ENCODE measurements around the gene DGKA.
"Not testable (repeated sequence)": the region's sequence is repeated elsewhere in the genome, so short reads cannot be mapped to it uniquely, and the experiment has no call there.

Gene DGKA

GRCh38 chr12:55930771-55931316, at the start of gene DGKA:
Gene DGKA, plus strand, starts transcription at chr12:55931162. Its CDS starts 5,342 bp downstream, at chr12:55936504.
- DNase-seq (ENCODE audit: low read depth in 2 of 2): peak in 1 of 2 donors; percentile 56

- no peak for DNase-seq (ENCODE audit: low read depth in 2 of 2)
Measured at GRCh38 chr12:55885113-55885512, 45.8 kb upstream of the DGKA start.

GRCh38 chr12:55891310-55891709, 39.7 kb upstream of the DGKA start:
- DNase-seq (ENCODE audit: low read depth in 2 of 2): no peak

GRCh38 chr12:55893723-55894122, 37.2 kb upstream of the DGKA start:
- DNase-seq (ENCODE audit: low read depth in 2 of 2): no peak

GRCh38 chr12:55899082-55899481, 31.9 kb upstream of the DGKA start:
- no peak for DNase-seq (ENCODE audit: low read depth in 2 of 2)

GRCh38 chr12:55901881-55902490, 29.0 kb upstream of the DGKA start:
- no peak for DNase-seq (ENCODE audit: low read depth in 2 of 2)

GRCh38 chr12:55906056-55906455, 24.9 kb upstream of the DGKA start:
- DNase-seq (ENCODE audit: low read depth in 2 of 2): no peak

- DNase-seq (ENCODE audit: low read depth in 2 of 2): no peak
Measured at GRCh38 chr12:55908726-55909512, 22.0 kb upstream of the DGKA start.

- no peak for DNase-seq (ENCODE audit: low read depth in 2 of 2)
Measured at GRCh38 chr12:55909513-55909884, 21.5 kb upstream of the DGKA start.

- no peak for DNase-seq (ENCODE audit: low read depth in 2 of 2)
Measured at GRCh38 chr12:55912908-55913307, 18.1 kb upstream of the DGKA start.

GRCh38 chr12:55915482-55915859, 15.5 kb upstream of the DGKA start:
- DNase-seq (ENCODE audit: low read depth in 2 of 2): no peak

GRCh38 chr12:55919032-55919431, 11.9 kb upstream of the DGKA start:
- not testable (repeated sequence) for DNase-seq (ENCODE audit: low read depth in 2 of 2)

- DNase-seq (ENCODE audit: low read depth in 2 of 2): no peak
Measured at GRCh38 chr12:55922126-55922525, 8.8 kb upstream of the DGKA start.

GRCh38 chr12:55923648-55924047, 7.3 kb upstream of the DGKA start:
- not testable (repeated sequence) for DNase-seq (ENCODE audit: low read depth in 2 of 2)

GRCh38 chr12:55925371-55925770, 5.6 kb upstream of the DGKA start:
- no peak for DNase-seq (ENCODE audit: low read depth in 2 of 2)

- DNase-seq (ENCODE audit: low read depth in 2 of 2): no peak
Measured at GRCh38 chr12:55925870-55926737, 4.9 kb upstream of the DGKA start.

- peak; percentile 76 to 78 for DNase-seq (ENCODE audit: low read depth in 2 of 2)
Measured at GRCh38 chr12:55926738-55927587, 4.0 kb upstream of the DGKA start.

GRCh38 chr12:55927588-55928502, 3.1 kb upstream of the DGKA start, which contains the start of gene PYM1:
Gene PYM1, minus strand, starts transcription at chr12:55927894. Its CDS starts 133 bp downstream, at chr12:55927761.
- DNase-seq (ENCODE audit: low read depth in 2 of 2): peak in 1 of 2 donors; percentile 36

- peak in 1 of 2 donors; percentile 80 for DNase-seq (ENCODE audit: low read depth in 2 of 2)
Measured at GRCh38 chr12:55929306-55929791, 1.6 kb upstream of the DGKA start.

GRCh38 chr12:55931317-55931779, 386 bp downstream of the DGKA start:
- DNase-seq (ENCODE audit: low read depth in 2 of 2): no peak
